Measurements from ENCODE around the gene UBQLN1.

Gene UBQLN1

GRCh38 chr9:83662933-83663332 lies 44.8 kb downstream of the UBQLN1 start:
- TF ChIP-seq CTCF (IDR thresholded peaks at IDR 0.05; ENCODE audit: control extremely low read depth, extremely low read depth, low read depth, missing control alignments) = no peak
- DNase-seq (ENCODE audit: extremely low spot score) = no peak
- CTCF ChIA-PET = interaction anchor here (1.1 to 1.6 kb wide), 4 partner anchors 13 to 42 kb away, joined by 3 to 8 read pairs (median 4); no protein-coding TSS in a partner anchor
- POLR2A ChIA-PET = no interaction called here

GRCh38 chr9:83656952-83657351 lies 50.8 kb downstream of the UBQLN1 start:
- TF ChIP-seq CTCF (IDR thresholded peaks at IDR 0.05; ENCODE audit: control extremely low read depth, extremely low read depth, low read depth, missing control alignments) = no peak
- ChIA-PET POLR2A (no interaction called here), CTCF (interaction anchor here (1.1 to 2.1 kb wide), 5 partner anchors 9 to 52 kb away, joined by 3 to 10 read pairs (median 3); partner anchors contain the start of gene UBQLN1)
- peak; percentile 23 for DNase-seq (ENCODE audit: extremely low spot score)

DNA sequence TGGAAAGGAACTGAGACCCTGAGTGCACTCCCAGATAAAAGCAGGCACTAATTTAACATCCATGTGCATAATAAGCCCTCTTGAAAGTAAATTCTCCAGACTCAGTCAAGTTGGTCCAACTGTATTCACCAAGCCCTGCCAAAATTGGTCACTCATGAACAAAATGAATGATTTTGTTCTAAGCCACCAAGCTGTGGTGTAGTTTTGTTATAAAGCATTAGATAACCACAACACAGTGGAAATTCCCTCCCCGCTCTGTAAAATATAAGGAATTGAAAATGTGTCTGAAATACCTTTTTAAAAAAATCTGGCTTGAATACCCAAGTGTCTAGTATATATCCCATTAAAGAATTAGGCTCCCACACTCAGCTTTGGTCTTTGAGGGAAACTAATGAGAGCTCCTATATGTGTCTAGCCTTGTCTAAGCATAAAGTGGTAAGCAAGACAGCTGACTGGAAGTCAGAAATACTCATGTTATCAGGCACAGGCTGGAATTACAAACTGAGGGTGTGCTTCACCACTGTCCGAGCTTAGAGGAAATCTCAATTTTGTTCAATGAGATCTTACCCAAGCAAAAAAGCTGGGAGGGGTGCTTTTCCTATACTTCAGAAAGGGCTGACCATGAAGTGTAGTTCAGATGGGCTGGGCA lies 51.6 kb downstream of the UBQLN1 start:
- no peak for TF ChIP-seq CTCF (IDR thresholded peaks at IDR 0.05; ENCODE audit: control extremely low read depth, extremely low read depth, low read depth, missing control alignments)
- ChIA-PET POLR2A (no interaction called here), CTCF (interaction anchor here (1.1 to 2.1 kb wide), 4 partner anchors 10 to 53 kb away, joined by 3 to 10 read pairs (median 6); partner anchors contain the start of gene UBQLN1)
- DNase-seq (ENCODE audit: extremely low spot score) = peak; percentile 18

DNA sequence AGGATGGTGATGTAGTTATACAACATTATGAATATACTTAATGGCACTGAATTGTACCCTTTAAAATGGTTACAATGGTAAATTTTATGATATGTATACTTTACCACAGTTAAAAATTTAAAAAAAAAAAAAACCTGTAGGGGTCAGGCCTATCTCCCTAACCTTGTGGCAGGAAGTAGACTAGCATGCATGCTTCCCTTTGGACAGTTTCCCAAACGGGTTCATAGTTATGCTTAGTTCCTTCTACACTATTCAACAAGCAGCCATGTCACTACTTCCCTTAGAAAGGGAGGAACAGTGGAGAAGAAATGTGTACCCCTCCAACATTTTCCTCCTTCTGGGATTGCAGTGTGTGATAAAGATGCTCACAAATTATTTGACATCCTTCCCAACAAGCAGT lies 52.3 kb downstream of the UBQLN1 start:
- no peak for TF ChIP-seq CTCF (IDR thresholded peaks at IDR 0.05; ENCODE audit: control extremely low read depth, extremely low read depth, low read depth, missing control alignments)
- ChIA-PET POLR2A (no interaction called here), CTCF (no interaction called here)
- DNase-seq (ENCODE audit: extremely low spot score) = no peak

GRCh38 chr9:83652433-83652832 lies 55.3 kb downstream of the UBQLN1 start:
- ChIA-PET POLR2A (no interaction called here), CTCF (interaction anchor here (2.6 kb wide), 1 partner anchor 32 kb away, joined by 8 read pairs; no protein-coding TSS in a partner anchor)
- no peak for DNase-seq (ENCODE audit: extremely low spot score)
- no peak for TF ChIP-seq CTCF (IDR thresholded peaks at IDR 0.05; ENCODE audit: control extremely low read depth, extremely low read depth, low read depth, missing control alignments)

GRCh38 chr9:83651558-83651957 lies 56.2 kb downstream of the UBQLN1 start:
- ChIA-PET POLR2A (no interaction called here), CTCF (interaction anchor here (4.2 to 5.6 kb wide), 2 partner anchors 12 to 31 kb away, joined by 34 to 58 read pairs; no protein-coding TSS in a partner anchor)
- TF ChIP-seq CTCF (IDR thresholded peaks at IDR 0.05; ENCODE audit: control extremely low read depth, extremely low read depth, low read depth, missing control alignments) = no peak
- DNase-seq (ENCODE audit: extremely low spot score) = no peak
